ENCODE data around the gene RXRA.

DNA sequence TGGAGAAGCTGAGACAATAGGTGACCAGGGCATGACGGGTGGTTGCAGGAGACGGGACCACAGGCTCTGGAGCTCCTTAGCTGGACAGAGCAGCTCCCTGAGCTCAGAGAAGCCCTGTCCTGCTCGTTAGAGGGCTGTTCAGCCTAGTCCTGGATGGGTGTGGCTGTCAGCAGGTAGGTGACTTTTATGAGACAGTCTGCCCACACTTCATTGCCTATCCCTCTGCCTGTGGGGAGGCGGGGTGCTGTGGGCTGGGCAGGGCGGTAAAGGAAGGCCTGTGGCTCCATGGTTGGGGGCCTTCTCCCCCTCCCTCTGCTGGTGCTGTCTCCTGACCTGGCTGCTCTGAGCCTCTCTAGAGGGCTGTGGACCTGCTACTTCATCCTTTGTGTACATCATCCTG is 134.6 kb downstream of the RXRA start:
- TF ChIP-seq, protein P1, sequence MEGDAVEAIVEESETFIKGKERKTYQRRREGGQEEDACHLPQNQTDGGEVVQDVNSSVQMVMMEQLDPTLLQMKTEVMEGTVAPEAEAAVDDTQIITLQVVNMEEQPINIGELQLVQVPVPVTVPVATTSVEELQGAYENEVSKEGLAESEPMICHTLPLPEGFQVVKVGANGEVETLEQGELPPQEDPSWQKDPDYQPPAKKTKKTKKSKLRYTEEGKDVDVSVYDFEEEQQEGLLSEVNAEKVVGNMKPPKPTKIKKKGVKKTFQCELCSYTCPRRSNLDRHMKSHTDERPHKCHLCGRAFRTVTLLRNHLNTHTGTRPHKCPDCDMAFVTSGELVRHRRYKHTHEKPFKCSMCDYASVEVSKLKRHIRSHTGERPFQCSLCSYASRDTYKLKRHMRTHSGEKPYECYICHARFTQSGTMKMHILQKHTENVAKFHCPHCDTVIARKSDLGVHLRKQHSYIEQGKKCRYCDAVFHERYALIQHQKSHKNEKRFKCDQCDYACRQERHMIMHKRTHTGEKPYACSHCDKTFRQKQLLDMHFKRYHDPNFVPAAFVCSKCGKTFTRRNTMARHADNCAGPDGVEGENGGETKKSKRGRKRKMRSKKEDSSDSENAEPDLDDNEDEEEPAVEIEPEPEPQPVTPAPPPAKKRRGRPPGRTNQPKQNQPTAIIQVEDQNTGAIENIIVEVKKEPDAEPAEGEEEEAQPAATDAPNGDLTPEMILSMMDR (IDR thresholded peaks at IDR 0.05; ENCODE audit: low read depth, low read length, missing input control): no peak
- TF ChIP-seq, protein P2, sequence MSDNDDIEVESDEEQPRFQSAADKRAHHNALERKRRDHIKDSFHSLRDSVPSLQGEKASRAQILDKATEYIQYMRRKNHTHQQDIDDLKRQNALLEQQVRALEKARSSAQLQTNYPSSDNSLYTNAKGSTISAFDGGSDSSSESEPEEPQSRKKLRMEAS (IDR thresholded peaks at IDR 0.05): no peak
- no peak for TF ChIP-seq JUND (IDR thresholded peaks at IDR 0.05)
- TF ChIP-seq, protein P3, sequence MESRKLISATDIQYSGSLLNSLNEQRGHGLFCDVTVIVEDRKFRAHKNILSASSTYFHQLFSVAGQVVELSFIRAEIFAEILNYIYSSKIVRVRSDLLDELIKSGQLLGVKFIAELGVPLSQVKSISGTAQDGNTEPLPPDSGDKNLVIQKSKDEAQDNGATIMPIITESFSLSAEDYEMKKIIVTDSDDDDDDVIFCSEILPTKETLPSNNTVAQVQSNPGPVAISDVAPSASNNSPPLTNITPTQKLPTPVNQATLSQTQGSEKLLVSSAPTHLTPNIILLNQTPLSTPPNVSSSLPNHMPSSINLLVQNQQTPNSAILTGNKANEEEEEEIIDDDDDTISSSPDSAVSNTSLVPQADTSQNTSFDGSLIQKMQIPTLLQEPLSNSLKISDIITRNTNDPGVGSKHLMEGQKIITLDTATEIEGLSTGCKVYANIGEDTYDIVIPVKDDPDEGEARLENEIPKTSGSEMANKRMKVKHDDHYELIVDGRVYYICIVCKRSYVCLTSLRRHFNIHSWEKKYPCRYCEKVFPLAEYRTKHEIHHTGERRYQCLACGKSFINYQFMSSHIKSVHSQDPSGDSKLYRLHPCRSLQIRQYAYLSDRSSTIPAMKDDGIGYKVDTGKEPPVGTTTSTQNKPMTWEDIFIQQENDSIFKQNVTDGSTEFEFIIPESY (IDR thresholded peaks at IDR 0.05): no peak
